Measurements from ENCODE around the gene CLSTN2. TPM values are rescaled to one million over a fixed set of nuclear protein-coding genes. Genes with fewer than 3 reads are reported as not detected.

The CLSTN2 gene
- polyA plus RNA-seq, 1 experiment: 0.04 TPM

DNA sequence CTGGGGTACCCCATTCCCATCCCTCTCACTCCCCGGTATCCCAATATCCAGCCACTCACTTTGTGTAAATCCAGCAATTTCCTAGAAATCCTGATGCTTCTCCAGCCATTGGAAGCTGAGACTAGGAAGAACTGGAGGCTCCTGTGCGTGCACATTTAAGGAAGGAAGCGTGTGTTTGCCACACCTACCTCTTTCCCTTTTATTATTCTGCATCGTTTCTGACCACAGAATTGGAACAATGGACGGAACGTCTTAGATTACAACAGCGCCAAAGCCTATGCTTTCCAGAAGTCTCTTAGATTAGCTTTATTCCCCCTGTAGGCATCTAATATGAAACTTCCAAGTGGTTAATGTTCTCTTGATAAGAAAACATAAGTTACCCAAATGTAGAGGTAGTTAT, 508.1 kb downstream of the CLSTN2 start:
- no peak for DNase-seq (ENCODE audit: low read depth, low spot score)
- Histone ChIP-seq H3K27me3 (ENCODE audit: control insufficient read depth, insufficient read depth, low read length) (no peaks in the 10 kb centered on the region), H3K9me3 (ENCODE audit: control insufficient read depth, insufficient read depth, low read length) (no peaks in the 10 kb centered on the region), H3K4me3 (ENCODE audit: low read depth, low read length) (no peak overlapping the region), H3K27ac (ENCODE audit: low read depth, low read length) (no peak overlapping the region)
- TF ChIP-seq, protein P1, sequence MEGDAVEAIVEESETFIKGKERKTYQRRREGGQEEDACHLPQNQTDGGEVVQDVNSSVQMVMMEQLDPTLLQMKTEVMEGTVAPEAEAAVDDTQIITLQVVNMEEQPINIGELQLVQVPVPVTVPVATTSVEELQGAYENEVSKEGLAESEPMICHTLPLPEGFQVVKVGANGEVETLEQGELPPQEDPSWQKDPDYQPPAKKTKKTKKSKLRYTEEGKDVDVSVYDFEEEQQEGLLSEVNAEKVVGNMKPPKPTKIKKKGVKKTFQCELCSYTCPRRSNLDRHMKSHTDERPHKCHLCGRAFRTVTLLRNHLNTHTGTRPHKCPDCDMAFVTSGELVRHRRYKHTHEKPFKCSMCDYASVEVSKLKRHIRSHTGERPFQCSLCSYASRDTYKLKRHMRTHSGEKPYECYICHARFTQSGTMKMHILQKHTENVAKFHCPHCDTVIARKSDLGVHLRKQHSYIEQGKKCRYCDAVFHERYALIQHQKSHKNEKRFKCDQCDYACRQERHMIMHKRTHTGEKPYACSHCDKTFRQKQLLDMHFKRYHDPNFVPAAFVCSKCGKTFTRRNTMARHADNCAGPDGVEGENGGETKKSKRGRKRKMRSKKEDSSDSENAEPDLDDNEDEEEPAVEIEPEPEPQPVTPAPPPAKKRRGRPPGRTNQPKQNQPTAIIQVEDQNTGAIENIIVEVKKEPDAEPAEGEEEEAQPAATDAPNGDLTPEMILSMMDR (IDR thresholded peaks at IDR 0.05; ENCODE audit: low read depth, low read length): no peak
- CTCF ChIA-PET: no interaction called here
- POLR2A ChIA-PET: no interaction called here

DNA sequence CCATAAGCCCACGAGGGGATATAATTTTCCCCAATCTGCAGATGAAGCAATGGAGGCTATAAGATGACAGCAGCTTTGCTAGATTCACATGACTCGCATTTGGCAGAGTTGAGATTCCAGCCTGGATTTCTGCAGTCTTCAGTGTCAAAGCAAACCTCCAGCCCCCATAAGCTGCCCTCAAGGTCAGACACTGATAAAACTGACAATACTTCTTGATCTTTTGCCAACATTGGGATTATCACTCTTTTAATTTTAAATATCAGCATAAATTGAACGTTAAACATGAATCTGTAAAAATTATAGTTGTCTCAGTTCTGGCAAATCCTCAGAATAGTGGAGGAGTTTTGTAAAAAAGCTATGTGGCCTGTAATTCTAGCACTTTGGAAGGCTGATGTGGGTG, 508.8 kb downstream of the CLSTN2 start:
- H3K27me3 ChIP-seq (ENCODE audit: control insufficient read depth, insufficient read depth, low read length): no peaks in the 10 kb centered on the region
- no peaks in the 10 kb centered on the region for H3K9me3 ChIP-seq (ENCODE audit: control insufficient read depth, insufficient read depth, low read length)
- DNase-seq (ENCODE audit: low read depth, low spot score): no peak
- H3K27ac ChIP-seq (ENCODE audit: low read depth, low read length): no peak overlapping the region
- POLR2A ChIA-PET: no interaction called here
- CTCF ChIA-PET: no interaction called here
- TF ChIP-seq, protein P1 (IDR thresholded peaks at IDR 0.05; ENCODE audit: low read depth, low read length): no peak
- H3K4me3 ChIP-seq (ENCODE audit: low read depth, low read length): no peak overlapping the region

DNA sequence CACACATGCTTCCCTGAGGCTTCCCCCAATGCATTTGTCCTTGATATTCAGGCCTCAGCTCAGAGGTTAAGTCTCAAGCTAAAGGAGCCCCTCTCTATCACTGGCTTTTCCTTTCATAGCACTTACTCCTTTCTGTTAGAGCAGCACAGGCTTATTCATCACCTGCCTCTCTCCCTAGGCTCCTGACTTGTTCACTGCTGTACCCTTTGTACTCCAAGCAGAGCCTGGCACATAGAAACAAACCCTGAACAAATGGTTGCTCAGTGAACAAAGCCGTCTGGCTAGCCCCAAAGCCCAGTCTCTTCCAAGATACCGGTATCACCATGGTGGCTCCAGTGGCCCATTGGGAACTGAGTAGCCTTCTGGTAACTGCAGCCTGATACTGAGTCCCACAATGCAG, 511.7 kb downstream of the CLSTN2 start:
- CTCF ChIA-PET: no interaction called here
- H3K27ac ChIP-seq (ENCODE audit: low read depth, low read length): no peak overlapping the region
- POLR2A ChIA-PET: no interaction called here

DNA sequence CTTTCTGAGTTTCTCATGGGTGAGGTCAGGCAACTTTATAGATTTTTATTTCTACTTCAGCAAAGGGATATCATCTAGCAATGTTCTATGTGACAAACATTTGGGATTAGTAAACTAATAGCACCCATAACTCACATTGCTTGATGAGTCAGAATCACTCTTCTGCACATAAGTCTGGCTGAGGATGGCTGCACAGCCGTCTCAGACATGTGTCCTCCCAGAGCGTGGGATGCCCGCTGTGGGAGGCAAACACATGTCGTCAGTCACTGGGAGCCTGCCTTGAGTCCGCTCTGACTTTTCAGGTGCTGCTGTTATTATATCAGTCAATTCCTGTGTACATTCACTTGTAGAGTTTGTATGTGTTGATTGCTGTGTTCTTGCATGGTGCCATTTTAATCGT, 512.2 kb downstream of the CLSTN2 start:
- ChIA-PET POLR2A (no interaction called here), CTCF (no interaction called here)
- no peak overlapping the region for H3K27ac ChIP-seq (ENCODE audit: low read depth, low read length)
- TF ChIP-seq, protein P1 (IDR thresholded peaks at IDR 0.05; ENCODE audit: low read depth, low read length): no peak
- H3K27me3 ChIP-seq (ENCODE audit: control insufficient read depth, insufficient read depth, low read length): no peaks in the 10 kb centered on the region
- H3K9me3 ChIP-seq (ENCODE audit: control insufficient read depth, insufficient read depth, low read length): no peaks in the 10 kb centered on the region
- H3K4me3 ChIP-seq (ENCODE audit: low read depth, low read length): no peak overlapping the region
- no peak for DNase-seq (ENCODE audit: low read depth, low spot score)

More for the DNA sequence above, 511.7 kb downstream of the CLSTN2 start:
- H3K27me3 ChIP-seq (ENCODE audit: control insufficient read depth, insufficient read depth, low read length): no peaks in the 10 kb centered on the region
- no peak for DNase-seq (ENCODE audit: low read depth, low spot score)
- no peaks in the 10 kb centered on the region for H3K9me3 ChIP-seq (ENCODE audit: control insufficient read depth, insufficient read depth, low read length)
- TF ChIP-seq, protein P1 (IDR thresholded peaks at IDR 0.05; ENCODE audit: low read depth, low read length): no peak
- H3K4me3 ChIP-seq (ENCODE audit: low read depth, low read length): no peak overlapping the region

DNA sequence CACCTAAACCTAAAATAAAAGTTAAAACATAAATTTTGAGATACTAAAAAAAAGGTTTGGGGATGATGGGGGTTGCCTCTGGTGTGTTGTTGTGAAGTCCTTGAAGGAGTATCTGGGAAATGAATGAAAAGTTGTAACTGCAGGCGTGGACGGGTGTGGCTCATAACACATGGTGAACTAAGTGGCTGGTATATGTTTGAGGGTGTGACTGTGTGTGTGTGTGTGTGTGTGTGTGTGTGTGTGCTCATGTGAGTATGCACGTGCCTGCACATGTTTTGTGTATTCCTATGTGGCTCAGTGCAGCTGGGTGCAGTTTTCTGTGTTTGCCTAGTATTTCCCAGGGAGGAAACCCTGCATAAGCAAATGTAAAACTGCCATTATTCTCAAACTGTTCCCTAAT, 513.0 kb downstream of the CLSTN2 start:
- ChIA-PET POLR2A (no interaction called here), CTCF (no interaction called here)
- Histone ChIP-seq H3K4me3 (ENCODE audit: low read depth, low read length) (no peak overlapping the region), H3K27ac (ENCODE audit: low read depth, low read length) (no peak overlapping the region), H3K27me3 (ENCODE audit: control insufficient read depth, insufficient read depth, low read length) (no peaks in the 10 kb centered on the region), H3K9me3 (ENCODE audit: control insufficient read depth, insufficient read depth, low read length) (no peaks in the 10 kb centered on the region)
- DNase-seq (ENCODE audit: low read depth, low spot score): no peak
- TF ChIP-seq, protein P1 (IDR thresholded peaks at IDR 0.05; ENCODE audit: low read depth, low read length): no peak
